Gastroesophageal sphincter (tissue), 4 donors: ENCODE results near the gene MRTFB. TPM values are rescaled to one million over a fixed set of nuclear protein-coding genes. Genes with fewer than 3 reads are reported as not detected.

Source experiments
- ATAC-seq: fragments of 150-250 bp; one replicate; pipeline ENCODE4 v1.9.1; 2016; ENCODE audit warnings: mild to moderate bottlenecking, moderate library complexity
- H3K27ac ChIP-seq, 4 donors: fragments of 200-600 bp; sonication (generic) in 3 of 4; 1 replicate in 3 of 4; 2 replicates in 1 of 4; pipeline ENCODE4 v1.5.1; 2016 to 2019
- H3K27me3 ChIP-seq: fragments of 200-600 bp; sonication (generic); one replicate; pipeline ENCODE4 v1.5.1; 2019
- H3K36me3 ChIP-seq, 2 donors: fragments of 200-600 bp; sonication (generic); one replicate each; pipeline ENCODE4 v1.5.1; 2019; ENCODE audit warnings: control low read depth in 1 of 2
- H3K4me1 ChIP-seq, 3 donors: fragments of 200-600 bp; sonication (generic); 1 replicate in 2 of 3; 2 replicates in 1 of 3; pipeline ENCODE4 v1.5.1; 2016 to 2019; ENCODE audit warnings: control low read depth in 2 of 3
- H3K4me3 ChIP-seq, 2 donors: fragments of 200-600 bp; sonication (generic); one replicate each; pipeline ENCODE4 v1.5.1; 2019; ENCODE audit warnings: mild to moderate bottlenecking in 1 of 2, moderate library complexity in 1 of 2
- H3K9me3 ChIP-seq, 3 donors: fragments of 200-600 bp; sonication (generic); one replicate each; pipeline ENCODE4 v1.5.1; 2017 to 2019; ENCODE audit warnings: control low read depth in 2 of 3
- CTCF ChIP-seq, 4 experiments: fragments of 200-600 bp in 2 of 4; fragments of 450-650 bp in 2 of 4; sonication (generic) in 1 of 4; IDR thresholded peaks; one replicate each; pipeline ENCODE4 v1.5.1; 2017 to 2019; ENCODE audit warnings: antibody characterized with exemption in 4 of 4, mild to moderate bottlenecking in 2 of 4, moderate library complexity in 2 of 4
- EP300 ChIP-seq: sonication (generic); formaldehyde crosslinking; IDR thresholded peaks from one replicate; pipeline ENCODE4 v1.6.1; 2017; ENCODE audit warnings: antibody characterized with exemption, mild to moderate bottlenecking
- POLR2A ChIP-seq, 2 donors: fragments of 450-650 bp; IDR thresholded peaks; one replicate each; pipeline ENCODE4 v1.6.1; 2017; ENCODE audit warnings: antibody characterized with exemption in 2 of 2, mild to moderate bottlenecking in 2 of 2, moderate library complexity in 1 of 2
- POLR2AphosphoS5 ChIP-seq: sonication (generic); formaldehyde crosslinking; IDR thresholded peaks from one replicate; pipeline ENCODE4 v1.6.1; 2017; ENCODE audit warnings: antibody characterized with exemption
- WGBS, 2 donors: methylation state at CpG; one replicate each; pipeline ENCODE4 v1.1.5; 2018; ENCODE audit warnings: low coverage in 1 of 2; 5-methylcytosine and 5-hydroxymethylcytosine counted together
- total RNA-seq, 4 donors: library from RNA; depleted of rRNA; stranded (reverse); fragments of >200 nt; gene quantifications; one replicate each; pipeline ENCODE4 v1.1.0, GENCODE V29; 2016

MRTFB gene
- total RNA-seq, 4 donors from 2014 or later: 38.8 to 53.1 (median 41.1) TPM

DNA sequence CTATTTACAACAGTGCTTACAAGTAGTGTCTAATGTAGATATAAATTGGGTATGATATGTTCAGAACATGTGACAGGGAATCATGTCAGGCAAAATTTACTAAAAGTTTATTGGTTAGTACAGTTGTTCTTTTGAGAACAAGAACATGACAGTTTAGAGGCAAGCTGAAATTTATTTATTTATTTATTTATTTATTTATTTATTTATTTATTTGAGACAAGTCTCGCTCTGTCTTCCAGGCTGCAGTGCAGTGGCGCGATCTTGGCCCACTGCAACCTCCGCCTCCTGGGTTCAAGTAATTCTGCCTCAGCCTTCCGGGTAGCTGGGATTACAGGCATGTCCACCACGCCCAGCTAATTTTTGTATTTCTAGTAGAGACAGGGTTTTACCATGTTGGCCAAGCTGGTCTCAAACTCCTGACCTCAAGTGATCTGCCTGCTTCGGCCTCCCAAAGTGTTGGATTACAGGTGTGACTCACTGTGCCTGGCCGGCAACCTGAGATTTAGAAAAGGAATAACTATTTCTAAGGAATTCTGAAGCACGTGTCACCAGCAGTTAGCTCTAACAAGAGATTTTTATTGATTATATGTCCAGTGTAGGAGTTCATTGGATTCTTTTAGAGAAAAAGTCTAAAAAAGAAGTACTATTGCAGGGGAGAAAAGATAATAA is 24.9 kb downstream of the MRTFB start:
- peaks cover 7 to 86% (median 27%) of the 10 kb centered on the region in 3 donors for H3K4me1 ChIP-seq
- peak overlapping the region in 1 of 4 donors; percentile 15 for H3K27ac ChIP-seq
- WGBS, 2 donors: 91 to 100% methylated on average over 2 to 9 of the region's 9 CpGs
- no peak for TF ChIP-seq POLR2A (IDR thresholded peaks at IDR 0.05)
- TF ChIP-seq EP300: no peak
- TF ChIP-seq CTCF (IDR thresholded peaks at IDR 0.05): no peak
- TF ChIP-seq POLR2AphosphoS5: no peak
- H3K9me3 ChIP-seq: no peaks in the 10 kb centered on the region
- ATAC-seq: no peak
- no peak overlapping the region for H3K4me3 ChIP-seq
- no peaks in the 10 kb centered on the region for H3K36me3 ChIP-seq
- H3K27me3 ChIP-seq: no peaks in the 10 kb centered on the region

DNA sequence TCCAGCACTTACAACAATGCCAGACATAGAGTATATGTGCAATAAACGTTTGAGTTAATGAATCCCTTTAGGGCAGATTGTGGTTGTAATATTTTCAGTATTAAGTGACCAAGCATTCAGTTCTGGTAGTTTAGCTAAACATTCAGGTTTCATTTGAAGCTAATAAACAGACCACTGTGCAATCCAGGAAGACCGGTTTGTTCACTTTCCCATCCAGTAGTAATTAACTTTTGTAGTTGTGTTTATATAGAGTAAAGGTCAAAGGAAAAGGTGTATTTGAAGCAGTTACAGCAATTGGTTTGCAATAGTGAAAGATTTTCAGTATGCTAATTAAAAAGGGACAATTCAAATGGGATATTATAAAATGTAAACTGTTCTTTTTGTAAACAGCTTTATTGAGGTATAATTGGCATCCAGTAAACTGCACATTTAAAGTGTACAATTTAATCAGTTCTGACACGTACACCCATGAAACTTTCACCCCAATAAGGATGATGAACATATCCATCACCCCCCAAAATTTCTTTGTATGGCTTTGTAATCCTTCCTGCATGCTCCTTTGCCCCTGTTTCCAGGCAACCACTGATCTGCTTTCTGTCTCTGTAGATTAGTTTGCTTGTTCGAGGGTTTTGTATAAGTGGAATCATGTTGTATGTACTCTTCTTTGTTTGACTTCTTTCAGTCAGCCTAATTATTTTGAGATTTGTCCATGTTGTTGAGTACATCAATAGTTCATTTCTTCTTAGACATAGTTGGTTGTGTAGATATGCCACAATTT is 26.3 kb downstream of the MRTFB start:
- Histone ChIP-seq H3K36me3 (no peaks in the 10 kb centered on the region), H3K4me3 (no peak overlapping the region), H3K9me3 (no peaks in the 10 kb centered on the region), H3K4me1 (peaks cover 6 to 86% (median 33%) of the 10 kb centered on the region in 3 donors), H3K27ac (peak overlapping the region in 1 of 4 donors; percentile 49), H3K27me3 (no peaks in the 10 kb centered on the region)
- TF ChIP-seq EP300 (no peak), CTCF (IDR thresholded peaks at IDR 0.05) (no peak), POLR2A (IDR thresholded peaks at IDR 0.05) (no peak), POLR2AphosphoS5 (no peak)
- 39 to 46% methylated on average over 4 of the region's 4 CpGs for WGBS, 2 donors
- ATAC-seq: no peak

DNA sequence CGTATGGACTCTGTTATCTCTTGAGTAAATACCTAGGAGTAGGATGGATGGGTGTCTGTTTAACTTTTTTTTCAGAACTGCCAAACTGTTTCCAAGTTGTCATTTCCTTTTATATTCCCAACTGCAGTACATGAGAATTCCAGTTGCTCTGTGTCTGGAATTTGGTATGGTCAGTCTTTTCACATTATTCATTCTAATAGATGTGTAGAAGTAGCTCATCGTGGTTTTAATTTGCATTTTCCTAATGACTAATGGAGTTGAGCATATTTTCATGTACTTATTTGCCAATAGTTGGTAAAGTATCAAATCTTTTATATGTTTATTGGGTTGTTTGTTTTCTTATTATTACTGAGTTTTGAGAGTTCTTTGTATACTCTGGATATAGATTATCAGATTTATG is 27.0 kb downstream of the MRTFB start:
- WGBS, 2 donors: 47 to 65% methylated on average over 2 of the region's 2 CpGs
- H3K9me3 ChIP-seq: no peaks in the 10 kb centered on the region
- H3K36me3 ChIP-seq: no peaks in the 10 kb centered on the region
- no peak overlapping the region for H3K4me3 ChIP-seq
- H3K27ac ChIP-seq: peak overlapping the region in 1 of 4 donors; percentile 49
- no peaks in the 10 kb centered on the region for H3K27me3 ChIP-seq
- H3K4me1 ChIP-seq: peaks cover 6 to 86% (median 38%) of the 10 kb centered on the region in 3 donors
- no peak for TF ChIP-seq CTCF (IDR thresholded peaks at IDR 0.05)
- no peak for TF ChIP-seq POLR2A (IDR thresholded peaks at IDR 0.05)
- no peak for TF ChIP-seq EP300
- no peak for TF ChIP-seq POLR2AphosphoS5
- ATAC-seq: no peak

DNA sequence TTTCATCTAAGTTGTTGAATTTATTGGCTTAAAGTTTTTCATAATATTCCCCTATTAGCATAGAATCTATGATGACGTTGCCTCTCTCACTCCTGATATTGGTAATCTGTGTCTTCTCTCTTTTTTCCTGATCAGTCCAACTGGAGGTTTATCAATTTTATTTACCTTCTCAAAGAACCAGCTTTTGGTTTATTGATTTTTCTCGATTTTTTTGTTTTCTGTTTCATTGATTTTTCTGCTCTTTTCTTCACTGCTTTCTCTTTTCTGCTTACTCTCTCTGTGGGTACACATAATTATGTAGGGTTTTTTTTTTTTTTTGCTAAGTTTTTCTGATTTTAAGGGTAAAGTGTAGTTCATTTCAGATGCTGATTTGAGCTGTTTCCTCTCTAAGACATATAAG is 29.7 kb downstream of the MRTFB start:
- Histone ChIP-seq H3K4me1 (peaks cover 19 to 88% (median 41%) of the 10 kb centered on the region in 3 donors), H3K36me3 (no peaks in the 10 kb centered on the region), H3K27ac (no peak overlapping the region), H3K4me3 (no peak overlapping the region), H3K9me3 (no peaks in the 10 kb centered on the region), H3K27me3 (no peaks in the 10 kb centered on the region)
- 93 to 95% methylated on average over 2 of the region's 2 CpGs for WGBS, 2 donors
- no peak for ATAC-seq
- TF ChIP-seq POLR2A (IDR thresholded peaks at IDR 0.05): no peak
- no peak for TF ChIP-seq EP300
- TF ChIP-seq CTCF (IDR thresholded peaks at IDR 0.05): no peak
- TF ChIP-seq POLR2AphosphoS5: no peak

- Histone ChIP-seq H3K27ac (no peak overlapping the region), H3K27me3 (no peaks in the 10 kb centered on the region), H3K4me3 (no peak overlapping the region), H3K9me3 (no peaks in the 10 kb centered on the region), H3K36me3 (no peaks in the 10 kb centered on the region), H3K4me1 (peaks cover 23 to 89% (median 47%) of the 10 kb centered on the region in 3 donors)
- no peak for ATAC-seq
- no peak for TF ChIP-seq POLR2AphosphoS5
- TF ChIP-seq POLR2A (IDR thresholded peaks at IDR 0.05): no peak
- TF ChIP-seq CTCF (IDR thresholded peaks at IDR 0.05): no peak
- TF ChIP-seq EP300: no peak
These were observed 30.3 kb downstream of the MRTFB start for GRCh38 chr16:14101415-14101814.
